ENCODE data around the gene ASCC3.

- TF ChIP-seq GATA2 (IDR thresholded peaks at IDR 0.05; ENCODE audit: low read depth, low read length) (no peak), GATA3 (IDR thresholded peaks at IDR 0.05; ENCODE audit: low read depth, low read length) (no peak)
Measured at GRCh38 chr6:100488244-100488643, 392.9 kb downstream of the ASCC3 start.

All from SH-SY5Y (cell line).